NCI-H748 (cell line): ENCODE results near the gene PTPN21.

ENCODE experiments used
- DNase-seq: peaks from one replicate; lab custom pipeline; 2025; ENCODE audit not compliant: unreplicated experiment; lab: John Stamatoyannopoulos, UW

PTPN21 gene

GRCh38 chr14:88507208-88507607 lies 47.6 kb downstream of the PTPN21 start:
- no peak for DNase-seq

GRCh38 chr14:88505621-88506020 lies 49.2 kb downstream of the PTPN21 start:
- peak; percentile 23 for DNase-seq

- no peak for DNase-seq
Measured at GRCh38 chr14:88504602-88505001, 50.2 kb downstream of the PTPN21 start.

DNA sequence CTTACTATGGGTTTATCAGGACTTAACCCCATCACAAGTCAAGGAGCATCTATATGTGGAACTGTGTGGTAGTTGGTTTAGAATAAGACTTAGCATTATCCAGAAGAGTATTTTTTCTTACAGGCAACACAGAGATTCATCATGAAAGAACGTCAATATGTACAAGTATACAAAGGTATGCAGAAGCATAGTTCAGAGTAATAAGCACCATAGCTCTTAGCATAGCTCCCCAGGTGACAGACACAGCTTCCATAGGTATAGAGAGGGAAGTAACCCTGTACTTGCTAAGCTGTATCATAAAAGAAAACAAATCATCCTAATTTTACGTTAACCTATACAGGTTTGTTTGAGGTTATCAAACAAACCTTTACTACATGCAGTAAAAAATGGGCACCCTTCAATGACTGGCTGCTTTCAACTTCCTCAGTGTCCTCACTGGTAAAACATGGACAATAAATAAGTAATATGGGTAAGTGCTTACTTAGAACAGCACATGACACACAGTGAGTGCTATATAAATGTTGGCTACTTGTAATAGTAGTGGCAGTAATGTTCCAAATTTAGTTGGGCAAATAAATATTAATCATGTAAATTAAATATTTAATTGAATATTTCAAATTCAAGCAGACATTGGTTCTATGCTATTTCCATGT lies 50.9 kb downstream of the PTPN21 start:
- no peak for DNase-seq

- no peak for DNase-seq
Measured at GRCh38 chr14:88502740-88503139, 52.1 kb downstream of the PTPN21 start.

- no peak for DNase-seq
Measured at GRCh38 chr14:88500611-88501010, 54.2 kb downstream of the PTPN21 start.

- no peak for DNase-seq
Measured at GRCh38 chr14:88499225-88499624, 55.6 kb downstream of the PTPN21 start.

DNA sequence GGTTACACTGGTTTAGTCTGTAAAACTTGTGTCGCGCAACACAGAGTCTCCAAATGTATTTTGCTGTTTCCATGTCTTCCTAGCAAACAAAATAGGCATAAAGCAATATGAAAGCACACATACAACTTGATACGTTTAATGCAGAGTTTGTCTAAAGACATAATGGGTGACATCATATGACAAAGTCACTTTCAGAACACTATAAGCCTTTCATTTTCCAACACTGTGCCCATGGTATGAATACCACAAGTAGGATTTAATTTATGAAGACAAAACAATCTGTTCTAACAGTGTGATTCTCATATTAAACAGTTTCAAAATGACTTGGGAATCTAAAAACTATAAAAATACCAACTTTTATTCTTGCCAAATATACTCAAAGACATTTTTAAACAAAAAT lies 58.4 kb downstream of the PTPN21 start:
- no peak for DNase-seq

DNA sequence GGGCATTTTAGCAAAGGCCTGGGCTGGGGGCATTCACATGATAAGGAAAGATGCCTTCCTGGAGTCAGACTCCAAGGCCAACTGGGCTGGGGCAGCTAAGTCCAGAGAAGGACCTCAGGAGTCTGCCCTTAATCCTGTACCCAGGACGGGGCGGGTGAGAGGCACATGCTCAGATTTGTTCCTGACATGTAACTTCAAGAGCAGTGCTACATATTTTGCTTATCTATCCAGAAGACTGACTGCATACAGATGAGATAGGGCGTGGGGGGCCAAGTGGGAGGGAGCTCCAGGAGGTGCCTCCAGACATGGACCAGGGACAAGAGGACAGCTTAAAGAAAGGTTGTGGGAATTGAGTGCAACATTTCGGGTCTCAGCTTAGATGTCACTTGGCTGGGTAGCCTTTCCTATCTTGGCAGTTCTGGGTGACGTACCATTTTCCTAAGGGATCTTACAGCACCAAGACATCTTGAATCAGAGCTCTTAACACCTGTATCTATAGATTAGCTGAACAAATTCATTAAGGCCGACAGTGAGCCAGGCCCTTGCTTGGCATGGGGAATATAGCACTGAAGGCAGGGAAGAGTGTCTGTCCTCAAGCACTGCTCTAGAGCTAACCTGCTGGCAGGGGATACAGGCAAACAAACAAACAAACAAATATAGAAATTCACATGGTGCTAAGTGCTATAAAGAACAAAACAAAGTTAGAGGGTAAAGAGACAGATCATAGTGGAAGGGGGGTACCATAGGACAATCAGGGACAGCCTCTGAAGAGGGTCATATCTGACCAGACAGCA lies 61.2 kb downstream of the PTPN21 start:
- DNase-seq, result no peak

DNA sequence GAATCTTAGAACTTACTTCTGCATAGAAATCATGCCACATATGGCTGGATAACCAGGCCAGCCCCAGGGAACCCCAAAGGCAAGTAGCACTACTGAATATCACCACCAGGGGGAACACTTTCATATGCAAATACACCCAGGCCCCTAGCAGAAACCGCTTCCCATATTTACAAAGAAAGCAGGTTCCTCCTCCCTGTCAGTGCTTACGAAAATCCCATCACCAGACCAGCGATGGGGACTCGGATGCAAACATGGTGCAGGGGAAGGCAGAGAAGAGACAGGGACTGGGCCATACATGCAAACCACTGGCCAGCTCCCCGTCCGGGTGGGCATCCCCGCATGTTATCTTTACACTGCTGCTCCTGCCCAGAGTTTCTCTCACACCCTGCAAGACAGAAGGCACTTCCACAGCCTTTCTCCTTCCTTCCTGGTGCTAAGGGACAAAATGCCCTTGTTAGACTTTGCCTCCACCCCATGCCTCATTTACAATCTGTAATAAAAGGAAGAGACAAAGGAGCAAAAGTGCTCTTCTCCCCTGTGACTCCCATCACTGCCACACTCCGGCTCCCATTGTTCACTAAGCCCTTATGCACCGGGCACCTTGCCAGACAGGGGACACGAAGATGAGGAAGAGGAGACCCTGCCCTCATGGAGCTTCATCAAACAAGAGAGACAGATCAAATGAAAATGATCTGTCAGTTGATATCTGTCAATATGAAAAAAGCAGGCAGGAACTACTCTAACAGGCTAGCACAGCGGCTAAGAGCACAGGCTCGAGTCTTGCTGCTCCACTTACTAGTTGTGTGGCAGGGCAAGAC lies 62.3 kb downstream of the PTPN21 start:
- peak; percentile 88 for DNase-seq

DNA sequence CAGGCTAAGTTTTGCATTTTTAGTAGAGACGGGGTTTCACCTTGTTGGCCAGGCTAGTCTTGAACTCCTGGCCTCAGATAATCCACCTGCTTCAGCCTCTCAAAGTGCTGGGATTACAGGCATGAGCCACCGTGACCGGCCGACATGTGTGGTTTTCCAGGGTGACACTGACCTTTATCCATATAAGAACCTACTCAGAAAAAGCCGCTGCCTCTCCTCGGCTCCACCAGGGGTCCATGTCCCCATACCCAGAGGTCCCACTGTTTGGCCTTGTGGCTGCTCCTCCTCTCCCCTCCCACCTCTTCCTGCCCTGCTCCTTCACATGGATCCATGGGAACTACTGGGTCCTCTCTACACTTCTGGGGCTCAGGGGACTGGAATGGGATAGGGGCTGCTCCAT lies 64.6 kb downstream of the PTPN21 start:
- no peak for DNase-seq

- DNase-seq, result no peak
Measured at GRCh38 chr14:88488897-88489296, 65.9 kb downstream of the PTPN21 start.

DNA sequence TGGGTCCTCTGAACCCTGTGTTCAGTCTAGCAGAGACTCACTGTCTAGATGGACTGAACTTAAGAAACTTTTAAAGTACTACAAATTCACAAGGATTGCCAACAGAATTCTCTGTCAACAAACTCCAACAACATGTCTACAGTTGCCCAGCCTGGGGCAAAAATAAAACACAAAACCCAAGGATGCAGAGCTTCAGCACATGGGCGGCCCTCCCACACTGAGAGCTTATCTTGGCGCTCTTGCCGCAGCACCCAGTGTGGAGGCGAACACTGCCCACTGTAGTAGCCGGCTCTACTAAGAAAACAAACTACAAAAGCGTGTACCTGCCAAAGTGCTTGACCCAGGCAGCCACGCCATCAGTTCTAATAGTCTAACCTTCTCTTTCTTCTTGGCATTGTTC lies 66.7 kb downstream of the PTPN21 start:
- DNase-seq, result no peak

- DNase-seq, result no peak
Measured at GRCh38 chr14:88482524-88482923, 72.3 kb downstream of the PTPN21 start.

DNA sequence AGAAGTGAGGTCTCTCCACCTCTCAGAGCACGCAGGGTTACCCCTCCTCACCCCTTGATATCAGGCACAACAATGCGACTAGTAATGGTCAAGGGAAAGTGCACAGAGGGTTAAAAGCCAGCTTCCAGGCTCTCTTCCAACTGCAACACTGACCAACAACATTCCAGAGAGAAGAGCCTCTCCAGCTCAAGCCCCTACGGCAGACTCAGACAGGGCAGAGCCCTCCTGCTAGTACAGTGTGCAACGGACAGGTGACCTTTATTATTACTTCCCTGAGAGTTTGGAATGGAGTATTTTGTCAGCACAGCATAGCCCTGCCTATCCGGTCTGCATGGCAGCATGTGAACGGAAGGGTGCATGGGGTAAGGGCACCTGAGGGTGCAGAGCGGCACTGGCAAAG lies 73.0 kb downstream of the PTPN21 start:
- DNase-seq, result no peak

DNA sequence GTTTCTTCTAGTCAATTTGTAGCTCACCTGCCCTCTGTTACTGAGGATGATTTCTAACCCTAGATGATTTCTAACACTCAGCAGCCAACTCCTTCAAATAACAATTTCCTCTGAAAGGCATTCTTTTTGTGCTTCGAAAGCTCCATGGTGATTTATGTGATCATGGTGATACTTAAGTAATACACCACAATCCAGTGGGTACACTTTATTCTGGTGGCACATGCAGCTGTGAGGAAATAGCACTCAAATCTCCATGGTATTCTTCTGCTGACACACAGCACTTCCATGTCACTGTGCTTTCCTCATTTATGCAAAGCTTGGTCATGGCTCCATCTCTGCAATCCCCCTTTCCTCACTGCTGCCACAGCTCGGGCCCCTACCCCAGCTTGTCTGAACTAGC lies 73.7 kb downstream of the PTPN21 start:
- DNase-seq, result no peak

DNA sequence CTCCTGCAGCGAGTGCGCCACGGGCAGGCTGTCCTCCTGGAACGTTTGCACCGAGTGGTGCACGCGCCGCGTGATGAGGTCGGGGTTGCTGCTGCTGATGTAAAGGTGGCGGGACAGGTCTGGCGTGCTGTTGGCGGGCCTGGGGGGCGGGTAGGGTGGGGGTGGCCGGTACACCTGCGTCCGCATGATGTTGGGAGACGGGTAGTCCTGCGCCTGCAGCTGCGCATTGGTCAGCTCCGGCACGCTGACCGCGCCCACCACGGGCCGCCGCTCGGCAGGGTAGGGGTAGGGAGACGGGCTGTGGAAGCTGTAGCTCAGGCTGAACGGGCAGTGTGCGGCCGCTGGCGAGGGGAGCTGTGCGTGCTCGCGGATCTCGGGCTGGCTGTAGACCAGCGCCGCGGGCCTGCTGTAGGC lies 75.2 kb downstream of the PTPN21 start:
- no peak for DNase-seq

DNA sequence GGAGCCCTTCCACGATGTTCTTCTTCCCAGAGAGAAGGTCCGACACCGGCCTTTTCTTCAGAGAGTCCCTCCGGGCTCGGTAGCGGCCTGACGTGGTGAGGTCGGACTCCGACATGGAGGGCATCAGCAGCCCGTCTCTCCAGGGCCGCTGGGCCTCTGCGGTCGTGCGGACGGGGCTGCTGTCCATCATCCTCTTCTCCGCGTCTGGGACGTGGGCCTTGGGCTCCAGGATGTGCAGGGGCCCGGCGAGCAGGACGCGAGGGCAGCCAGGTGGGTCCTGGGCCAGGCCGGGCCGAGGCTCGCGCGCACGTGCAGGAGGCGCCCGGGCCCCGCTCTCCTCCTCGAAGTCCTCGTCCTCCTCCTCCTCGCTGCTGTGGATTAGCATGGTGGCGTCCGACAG lies 75.9 kb downstream of the PTPN21 start:
- no peak for DNase-seq

GRCh38 chr14:88477513-88478250 lies 77.1 kb downstream of the PTPN21 start:
- no peak for DNase-seq

- DNase-seq, result no peak
Measured at GRCh38 chr14:88476825-88477224, 78.0 kb downstream of the PTPN21 start.

DNA sequence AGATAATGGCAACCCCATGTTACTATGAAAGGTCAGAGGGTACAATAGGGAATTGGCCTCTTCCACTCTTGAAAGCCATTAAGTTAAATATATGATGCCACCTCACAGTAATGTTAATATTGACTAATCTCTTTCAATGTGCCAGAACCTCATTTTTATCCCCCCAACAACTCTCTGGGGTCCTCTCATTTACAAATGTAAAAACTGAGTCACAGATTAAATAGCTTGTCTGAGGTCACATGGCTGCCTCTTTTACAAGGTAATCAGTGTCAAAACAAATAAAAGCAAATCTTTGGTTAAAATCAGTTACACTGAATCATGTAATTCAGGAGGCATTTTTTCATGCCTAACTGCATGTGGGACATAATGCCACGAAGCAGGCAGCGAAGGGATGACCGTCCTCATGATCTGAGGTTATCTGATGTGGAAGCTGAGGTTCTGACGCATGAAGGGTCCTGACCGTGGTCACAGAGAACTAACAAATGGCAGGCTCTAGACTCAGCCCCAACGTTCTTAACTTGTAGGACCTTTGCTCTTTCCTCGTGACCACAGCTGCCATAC lies 78.5 kb downstream of the PTPN21 start:
- peak; percentile 75 for DNase-seq
